GM19193 (cell line): ENCODE measurements around the gene NTRK2.

Experiments used
- POLR2A ChIP-seq: IDR thresholded peaks from 4 replicates; pipeline ENCODE4 v1.6.1; 2011; ENCODE audit not compliant: insufficient read depth, insufficient read length; ENCODE audit errors: extremely low read depth

Gene NTRK2

DNA sequence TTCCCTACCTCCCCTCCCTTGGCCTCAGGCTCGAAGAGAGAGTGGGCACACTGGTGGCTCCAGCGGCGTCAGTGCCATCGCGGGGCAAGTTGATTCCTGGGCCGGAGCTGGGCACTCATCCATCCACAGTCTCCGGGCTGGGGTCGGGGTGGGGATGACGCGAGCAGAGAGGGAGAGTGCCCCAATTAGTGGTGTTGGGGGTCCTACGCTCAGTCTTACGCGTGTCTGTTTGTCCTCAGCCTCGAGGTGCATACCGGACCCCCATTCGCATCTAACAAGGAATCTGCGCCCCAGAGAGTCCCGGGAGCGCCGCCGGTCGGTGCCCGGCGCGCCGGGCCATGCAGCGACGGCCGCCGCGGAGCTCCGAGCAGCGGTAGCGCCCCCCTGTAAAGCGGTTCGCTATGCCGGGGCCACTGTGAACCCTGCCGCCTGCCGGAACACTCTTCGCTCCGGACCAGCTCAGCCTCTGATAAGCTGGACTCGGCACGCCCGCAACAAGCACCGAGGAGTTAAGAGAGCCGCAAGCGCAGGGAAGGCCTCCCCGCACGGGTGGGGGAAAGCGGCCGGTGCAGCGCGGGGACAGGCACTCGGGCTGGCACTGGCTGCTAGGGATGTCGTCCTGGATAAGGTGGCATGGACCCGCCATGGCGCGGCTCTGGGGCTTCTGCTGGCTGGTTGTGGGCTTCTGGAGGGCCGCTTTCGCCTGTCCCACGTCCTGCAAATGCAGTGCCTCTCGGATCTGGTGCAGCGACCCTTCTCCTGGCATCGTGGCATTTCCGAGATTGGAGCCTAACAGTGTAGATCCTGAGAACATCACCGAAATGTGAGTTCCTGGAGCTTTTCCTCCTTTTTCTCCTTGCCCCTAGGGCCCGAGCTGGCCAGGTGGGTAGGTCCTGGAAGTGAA is 861 bp downstream of the NTRK2 start:
- TF ChIP-seq POLR2A: no peak

GRCh38 chr9:84671586-84672521 is 2.3 kb downstream of the NTRK2 start:
- TF ChIP-seq POLR2A: no peak

- TF ChIP-seq POLR2A: no peak
These were observed 4.3 kb downstream of the NTRK2 start for GRCh38 chr9:84673806-84674205.

DNA sequence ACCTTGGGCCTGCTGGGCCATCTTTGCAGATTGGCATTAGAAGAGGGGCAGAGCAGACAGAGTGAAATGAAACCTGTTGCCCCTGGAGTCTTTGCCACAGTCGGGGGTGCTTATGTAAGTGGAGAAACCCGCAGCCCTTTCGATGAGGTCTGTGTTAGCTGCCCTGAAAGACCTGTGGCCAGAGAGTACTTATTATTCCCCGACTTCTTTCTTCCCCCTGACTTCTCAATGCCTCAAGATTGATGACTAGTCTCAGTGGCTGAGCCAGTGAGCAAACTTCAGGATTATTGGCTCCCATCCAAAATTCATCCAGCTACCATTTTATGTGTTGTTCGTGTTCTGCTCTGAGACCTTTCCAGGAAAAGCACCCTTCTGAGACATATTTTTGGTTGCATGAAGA is 7.6 kb downstream of the NTRK2 start:
- TF ChIP-seq POLR2A: no peak

DNA sequence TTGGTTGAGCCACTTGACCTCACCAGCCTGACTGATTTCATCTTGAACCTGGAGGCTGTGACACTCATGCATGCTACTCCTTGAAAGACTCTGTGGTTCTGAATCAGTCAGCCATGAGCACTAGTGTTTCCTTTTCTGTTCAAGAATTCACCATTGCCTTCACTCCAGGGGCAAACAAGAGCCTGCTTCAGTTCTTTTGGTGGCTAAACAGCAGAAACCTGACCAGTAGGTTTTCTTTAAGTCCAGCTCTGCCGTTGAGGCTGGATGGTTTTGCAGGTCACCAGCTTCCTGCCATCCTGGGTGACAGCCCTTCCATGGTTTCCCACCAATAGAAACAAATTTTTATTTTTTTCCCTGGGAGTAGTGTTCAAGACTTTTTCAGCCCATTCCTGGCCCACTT is 10.0 kb downstream of the NTRK2 start:
- TF ChIP-seq POLR2A: no peak

DNA sequence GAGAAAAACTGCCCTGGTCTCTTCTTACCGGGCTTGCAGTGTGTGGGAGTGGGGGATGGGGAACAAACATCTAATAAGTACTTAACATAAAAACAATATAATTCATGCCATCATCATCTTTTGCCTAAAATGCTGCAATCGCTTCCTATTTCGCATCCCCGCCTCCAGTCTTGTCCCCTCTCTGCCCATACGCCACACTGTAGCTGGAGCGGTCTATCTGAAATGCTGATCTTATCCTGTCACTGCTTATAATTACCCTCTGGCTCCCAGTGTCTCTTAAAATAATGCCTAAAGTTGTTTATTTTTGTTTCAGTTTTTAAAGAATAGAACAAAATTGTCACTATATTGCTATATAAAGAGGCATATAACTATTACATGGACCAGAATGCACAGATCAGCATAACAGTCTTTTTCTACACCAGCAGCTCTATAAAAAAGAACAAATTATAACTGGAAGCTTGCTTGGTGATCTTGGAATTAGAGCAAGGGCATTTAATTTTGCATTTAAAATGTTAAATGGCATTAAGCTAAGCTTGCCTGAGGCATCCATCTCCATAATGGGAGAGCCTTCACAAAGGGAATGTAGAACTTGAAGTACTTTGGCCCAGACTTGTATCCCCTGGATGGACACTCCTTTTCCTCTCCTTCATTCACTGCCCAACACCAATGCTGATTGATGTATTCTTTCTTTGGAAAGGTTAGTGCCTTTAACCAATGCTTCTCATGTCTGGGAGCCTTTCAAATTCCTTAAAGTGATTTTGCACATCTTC is 12.2 kb downstream of the NTRK2 start:
- TF ChIP-seq POLR2A: no peak

DNA sequence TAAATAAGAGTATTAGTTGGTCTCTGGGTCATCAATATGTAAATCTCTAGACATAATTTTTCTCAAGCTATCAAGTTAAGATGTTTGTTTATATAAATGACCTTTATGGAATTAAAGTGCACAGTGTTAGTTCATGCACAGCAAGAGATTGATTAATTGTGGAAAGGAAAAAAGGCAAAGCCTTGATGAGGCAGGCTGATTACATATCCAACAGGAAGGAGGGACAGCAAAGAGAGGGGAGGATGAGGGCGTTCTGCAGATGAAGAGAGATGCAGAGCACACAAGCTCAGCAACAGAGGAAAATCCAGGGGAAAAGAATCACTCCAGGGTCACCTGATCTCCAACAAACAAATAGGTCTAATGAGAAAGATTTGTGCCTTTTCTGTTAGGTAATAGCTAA is 16.5 kb downstream of the NTRK2 start:
- TF ChIP-seq POLR2A: no peak

DNA sequence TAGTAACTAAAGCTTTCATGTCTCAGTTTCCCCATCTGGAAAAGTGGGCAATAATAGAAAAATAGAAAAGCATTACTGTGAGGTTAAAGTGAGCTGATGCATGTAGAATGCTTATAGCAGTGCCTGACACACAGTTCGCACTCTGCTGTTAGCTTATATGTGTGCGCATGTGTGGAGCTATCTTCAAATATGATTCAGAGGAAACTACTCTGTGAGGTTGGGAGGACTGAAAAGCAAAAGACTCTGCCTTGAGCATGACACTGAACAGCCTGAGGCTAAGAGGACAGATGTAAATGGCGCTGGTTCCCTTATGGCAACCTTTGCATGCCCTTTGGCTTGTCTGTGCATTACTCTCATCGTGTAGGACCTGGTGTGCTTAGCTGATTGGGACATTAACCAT is 19.4 kb downstream of the NTRK2 start:
- no peak for TF ChIP-seq POLR2A

DNA sequence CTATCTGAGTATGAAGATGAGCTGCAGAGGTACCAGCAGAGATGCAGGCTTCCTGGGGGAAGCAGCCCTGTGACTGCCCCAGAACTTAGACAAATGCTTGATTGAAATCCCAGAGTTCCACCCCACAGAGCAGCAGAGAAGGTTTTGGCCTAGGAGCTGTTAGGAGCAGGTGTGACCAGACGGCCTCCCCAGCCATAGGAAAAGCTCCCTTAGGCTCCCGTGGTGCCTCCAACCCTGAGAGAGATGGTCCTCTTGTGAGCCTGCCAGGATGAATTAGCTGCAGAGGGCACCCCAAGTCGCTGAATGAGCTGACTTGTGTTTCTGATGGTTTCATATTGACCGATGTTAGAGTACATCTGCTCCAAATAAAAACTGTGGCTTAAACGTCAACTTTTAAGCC is 22.1 kb downstream of the NTRK2 start:
- TF ChIP-seq POLR2A: no peak

DNA sequence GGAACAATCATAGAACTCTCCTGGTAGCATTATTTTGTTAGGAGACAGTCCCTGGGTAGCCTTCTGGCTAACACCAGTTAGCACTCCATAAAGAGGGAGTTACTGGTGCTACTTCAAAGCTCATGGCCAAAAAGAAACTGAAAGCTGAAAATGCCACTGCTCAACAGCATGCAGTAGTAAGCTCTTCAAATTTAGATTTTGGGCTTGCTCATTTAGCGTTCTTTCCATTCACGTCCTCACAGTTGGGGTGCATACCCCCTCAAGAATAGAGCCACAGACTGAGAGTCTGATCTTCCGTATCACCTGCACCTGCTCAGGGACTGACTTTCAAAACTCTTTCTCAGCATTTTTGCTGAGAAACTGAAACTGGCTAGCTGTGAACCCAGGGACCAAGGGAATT is 24.7 kb downstream of the NTRK2 start:
- no peak for TF ChIP-seq POLR2A

- TF ChIP-seq POLR2A: no peak
These were observed 27.5 kb downstream of the NTRK2 start for GRCh38 chr9:84697042-84697441.

GRCh38 chr9:84697509-84698114 is 28.1 kb downstream of the NTRK2 start:
- no peak for TF ChIP-seq POLR2A

- TF ChIP-seq POLR2A: no peak
These were observed 28.8 kb downstream of the NTRK2 start for GRCh38 chr9:84698323-84698722.

DNA sequence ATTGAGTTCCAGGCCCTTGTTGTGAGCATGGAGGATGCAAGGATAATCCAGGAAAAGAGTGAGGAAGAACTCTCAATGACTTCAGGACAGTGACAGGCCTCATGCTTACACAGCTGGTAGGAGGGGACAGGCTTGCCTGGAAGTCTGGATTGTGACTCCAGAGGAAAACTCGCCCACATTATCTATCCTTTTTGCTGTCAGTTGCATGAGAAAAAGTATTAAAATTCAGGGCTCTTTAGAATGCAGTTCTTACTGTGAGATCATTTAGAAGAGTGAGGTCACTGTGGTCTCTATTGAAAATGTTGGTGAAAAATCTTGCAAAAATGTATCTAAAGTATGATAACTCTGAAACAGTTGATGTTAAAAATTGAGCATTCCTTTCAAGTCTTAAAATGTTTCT is 30.5 kb downstream of the NTRK2 start:
- TF ChIP-seq POLR2A: no peak
